ENCODE data around the gene FGD5.

Gene FGD5

DNA sequence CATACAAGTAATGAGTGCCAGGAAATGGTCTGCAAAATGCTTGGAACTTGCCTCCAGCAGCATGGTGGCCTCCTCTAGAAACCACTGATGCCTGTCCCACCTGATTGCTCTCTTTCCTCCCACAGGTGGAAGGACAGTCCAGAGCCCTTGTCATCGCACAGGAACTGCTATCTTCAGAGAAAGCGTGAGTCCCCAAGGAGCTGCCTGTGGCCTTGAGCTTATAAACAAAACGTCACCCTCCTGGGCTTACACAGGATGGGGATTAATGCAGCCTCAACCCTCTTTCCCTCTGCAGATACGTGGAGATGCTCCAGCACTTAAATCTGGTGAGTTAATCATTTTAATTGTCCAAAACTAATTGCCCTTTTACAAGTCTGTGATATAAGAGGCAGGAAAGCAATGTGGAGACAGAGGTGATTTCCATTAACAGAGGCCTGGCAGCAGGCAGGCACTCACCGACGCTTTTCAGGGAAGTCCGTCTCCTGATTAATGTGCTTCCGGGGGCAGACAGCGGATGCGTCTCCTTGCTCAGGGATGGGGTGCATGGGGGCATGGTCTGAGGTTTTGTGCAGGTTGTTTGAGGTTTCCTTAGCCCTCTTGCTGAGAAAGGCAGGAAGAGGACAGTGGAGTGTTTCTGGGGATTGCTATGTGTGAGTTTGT is 61.8 kb downstream of the FGD5 start:
- peaks cover 4% of the 10 kb centered on the region; the same call in 1 of the 2 replicates for H3K4me1 ChIP-seq
- H3K4me3 ChIP-seq (ENCODE audit: low read depth, low read length), result no peak overlapping the region
- H3K27me3 ChIP-seq, result no peaks in the 10 kb centered on the region
- no peaks in the 10 kb centered on the region for H3K36me3 ChIP-seq
- no peaks in the 10 kb centered on the region for H3K9me3 ChIP-seq
- no peak for DNase-seq
- TF ChIP-seq CTCF (IDR thresholded peaks at IDR 0.05; ENCODE audit: low read depth, low read length), result no peak

DNA sequence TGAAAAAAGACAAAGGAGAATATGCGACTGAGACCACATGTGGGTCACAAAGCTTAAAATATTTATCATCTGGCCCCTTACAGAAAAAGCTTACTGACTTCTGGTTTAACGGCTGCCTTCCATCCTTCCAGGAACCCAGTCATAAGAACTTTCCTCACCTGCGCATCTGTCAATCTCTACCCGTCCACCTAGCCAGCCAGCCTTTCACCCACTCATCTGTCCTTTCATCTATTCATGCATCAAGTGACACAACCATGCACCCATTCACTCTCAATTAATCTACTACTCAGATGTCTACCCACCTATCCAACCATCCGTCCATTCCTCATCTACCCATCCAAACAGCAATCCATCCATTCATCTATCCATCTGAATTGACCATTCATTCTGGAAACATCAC is 64.5 kb downstream of the FGD5 start:
- Histone ChIP-seq H3K9me3 (no peaks in the 10 kb centered on the region), H3K36me3 (no peaks in the 10 kb centered on the region), H3K4me3 (ENCODE audit: low read depth, low read length) (no peak overlapping the region), H3K27me3 (no peaks in the 10 kb centered on the region), H3K4me1 (peaks cover 4% of the 10 kb centered on the region; the same call in 1 of the 2 replicates)
- DNase-seq, result no peak
- TF ChIP-seq CTCF (IDR thresholded peaks at IDR 0.05; ENCODE audit: low read depth, low read length), result no peak

GRCh38 chr3:14884665-14885064 is 65.9 kb downstream of the FGD5 start:
- Histone ChIP-seq H3K4me1 (no peaks in the 10 kb centered on the region), H3K36me3 (no peaks in the 10 kb centered on the region), H3K27me3 (no peaks in the 10 kb centered on the region), H3K9me3 (no peaks in the 10 kb centered on the region), H3K4me3 (ENCODE audit: low read depth, low read length) (no peak overlapping the region)
- no peak for DNase-seq
- TF ChIP-seq CTCF (IDR thresholded peaks at IDR 0.05; ENCODE audit: low read depth, low read length), result no peak

GRCh38 chr3:14885307-14885706 is 66.5 kb downstream of the FGD5 start:
- no peaks in the 10 kb centered on the region for H3K27me3 ChIP-seq
- H3K4me1 ChIP-seq, result no peaks in the 10 kb centered on the region
- no peak overlapping the region for H3K4me3 ChIP-seq (ENCODE audit: low read depth, low read length)
- TF ChIP-seq CTCF (IDR thresholded peaks at IDR 0.05; ENCODE audit: low read depth, low read length), result no peak
- no peak for DNase-seq
- H3K9me3 ChIP-seq, result no peaks in the 10 kb centered on the region
- no peaks in the 10 kb centered on the region for H3K36me3 ChIP-seq

GRCh38 chr3:14886101-14886500 is 67.3 kb downstream of the FGD5 start:
- DNase-seq, result no peak
- Histone ChIP-seq H3K27me3 (no peaks in the 10 kb centered on the region), H3K4me3 (ENCODE audit: low read depth, low read length) (no peak overlapping the region), H3K9me3 (no peaks in the 10 kb centered on the region), H3K36me3 (no peaks in the 10 kb centered on the region), H3K4me1 (no peaks in the 10 kb centered on the region)
- TF ChIP-seq CTCF (IDR thresholded peaks at IDR 0.05; ENCODE audit: low read depth, low read length), result no peak

DNA sequence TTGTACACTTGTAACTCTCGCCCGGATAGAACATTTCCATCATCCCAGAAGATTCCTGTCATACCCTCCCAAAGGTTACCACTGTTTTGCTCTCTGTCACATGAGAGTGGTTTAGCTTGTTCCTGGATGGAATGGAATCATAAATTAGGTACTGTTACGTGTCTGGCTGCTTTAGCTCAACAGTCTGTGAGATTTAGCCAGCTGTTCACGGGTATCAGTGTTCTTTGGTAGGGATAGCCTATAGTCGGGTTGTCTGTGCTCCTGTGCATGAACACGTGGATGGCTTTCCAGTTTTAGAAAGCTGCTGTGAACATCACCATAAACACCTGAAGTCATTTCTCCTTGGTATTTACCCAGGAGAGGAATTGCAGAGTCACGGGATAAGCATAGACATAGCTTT is 70.4 kb downstream of the FGD5 start:
- no peaks in the 10 kb centered on the region for H3K36me3 ChIP-seq
- TF ChIP-seq CTCF (IDR thresholded peaks at IDR 0.05; ENCODE audit: low read depth, low read length), result no peak
- H3K4me1 ChIP-seq, result no peaks in the 10 kb centered on the region
- H3K4me3 ChIP-seq (ENCODE audit: low read depth, low read length), result no peak overlapping the region
- H3K27me3 ChIP-seq, result no peaks in the 10 kb centered on the region
- H3K9me3 ChIP-seq, result no peaks in the 10 kb centered on the region
- DNase-seq, result no peak
